ENCODE data around the gene SH3PXD2B. TPM values are rescaled to one million over a fixed set of nuclear protein-coding genes. Genes with fewer than 3 reads are reported as not detected.

SH3PXD2B gene
- 10 to 100 TPM; 13.7 to 27.1 (median 21.1) TPM for total RNA-seq

GRCh38 chr5:172454358-172455086 lies at the start of gene SH3PXD2B:
Gene SH3PXD2B (minus strand): TSS chr5:172454525. CDS start chr5:172454352, 173 bp downstream.
- DNase-seq = peak; percentile 57 to 60
- intact Hi-C loops (cut with DNase I) = no loop called here
- peak within 1 kb of the TSS; percentile 69 to 83 (median 76) for H3K27ac ChIP-seq
- H3K9me3 ChIP-seq = no peaks in the 10 kb centered on the region
- H3K4me3 ChIP-seq (replicated peaks in 1 of 3) = peak within 1 kb of the TSS in 2 of 3 donors; percentile 58 to 76
- WGBS, 2 donors = 6 to 12% methylated on average over 16 to 18 of the region's 89 CpGs
- no peaks in the 10 kb centered on the region for H3K36me3 ChIP-seq
- TF ChIP-seq, protein P1, sequence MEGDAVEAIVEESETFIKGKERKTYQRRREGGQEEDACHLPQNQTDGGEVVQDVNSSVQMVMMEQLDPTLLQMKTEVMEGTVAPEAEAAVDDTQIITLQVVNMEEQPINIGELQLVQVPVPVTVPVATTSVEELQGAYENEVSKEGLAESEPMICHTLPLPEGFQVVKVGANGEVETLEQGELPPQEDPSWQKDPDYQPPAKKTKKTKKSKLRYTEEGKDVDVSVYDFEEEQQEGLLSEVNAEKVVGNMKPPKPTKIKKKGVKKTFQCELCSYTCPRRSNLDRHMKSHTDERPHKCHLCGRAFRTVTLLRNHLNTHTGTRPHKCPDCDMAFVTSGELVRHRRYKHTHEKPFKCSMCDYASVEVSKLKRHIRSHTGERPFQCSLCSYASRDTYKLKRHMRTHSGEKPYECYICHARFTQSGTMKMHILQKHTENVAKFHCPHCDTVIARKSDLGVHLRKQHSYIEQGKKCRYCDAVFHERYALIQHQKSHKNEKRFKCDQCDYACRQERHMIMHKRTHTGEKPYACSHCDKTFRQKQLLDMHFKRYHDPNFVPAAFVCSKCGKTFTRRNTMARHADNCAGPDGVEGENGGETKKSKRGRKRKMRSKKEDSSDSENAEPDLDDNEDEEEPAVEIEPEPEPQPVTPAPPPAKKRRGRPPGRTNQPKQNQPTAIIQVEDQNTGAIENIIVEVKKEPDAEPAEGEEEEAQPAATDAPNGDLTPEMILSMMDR (IDR thresholded peaks at IDR 0.05) = no peak
- TF ChIP-seq POLR2A (IDR thresholded peaks at IDR 0.05) = peak in 1 of 2 donors; percentile 76
- no peaks in the 10 kb centered on the region for H3K27me3 ChIP-seq
- peaks cover 21 to 58% of the 10 kb centered on the region in 2 donors for H3K4me1 ChIP-seq

DNA sequence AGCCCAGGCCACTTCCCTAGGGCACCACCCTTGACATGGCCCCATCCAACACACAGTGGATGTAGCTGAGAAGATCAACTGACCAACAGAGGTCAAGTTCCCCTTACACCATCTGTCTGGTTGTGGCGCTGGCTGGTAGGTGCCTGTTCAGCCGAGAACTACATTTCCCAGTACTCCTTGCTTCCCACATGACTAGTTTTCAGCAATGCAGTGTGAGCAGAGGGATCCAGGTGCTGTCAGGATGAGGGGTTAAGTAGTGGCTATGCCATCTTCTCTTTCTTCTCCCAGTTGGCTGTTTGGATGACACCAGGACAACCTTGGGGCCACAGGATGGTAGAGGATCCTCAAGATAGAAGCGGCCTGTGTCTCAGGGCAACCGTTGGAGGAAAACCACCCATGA lies 48.6 kb upstream of the SH3PXD2B start:
- Histone ChIP-seq H3K4me3 (replicated peaks in 1 of 3) (no peak overlapping the region), H3K27me3 (no peaks in the 10 kb centered on the region), H3K36me3 (no peaks in the 10 kb centered on the region), H3K4me1 (peaks cover 0 to 3% of the 10 kb centered on the region in 2 donors), H3K27ac (no peak overlapping the region), H3K9me3 (no peaks in the 10 kb centered on the region)
- WGBS, 2 donors = 87 to 91% methylated on average over 4 of the region's 4 CpGs
- no peak for TF ChIP-seq POLR2A (IDR thresholded peaks at IDR 0.05)
- TF ChIP-seq, protein P1 (IDR thresholded peaks at IDR 0.05) = no peak
- intact Hi-C loops (cut with DNase I) = no loop called here
- no peak for DNase-seq

DNA sequence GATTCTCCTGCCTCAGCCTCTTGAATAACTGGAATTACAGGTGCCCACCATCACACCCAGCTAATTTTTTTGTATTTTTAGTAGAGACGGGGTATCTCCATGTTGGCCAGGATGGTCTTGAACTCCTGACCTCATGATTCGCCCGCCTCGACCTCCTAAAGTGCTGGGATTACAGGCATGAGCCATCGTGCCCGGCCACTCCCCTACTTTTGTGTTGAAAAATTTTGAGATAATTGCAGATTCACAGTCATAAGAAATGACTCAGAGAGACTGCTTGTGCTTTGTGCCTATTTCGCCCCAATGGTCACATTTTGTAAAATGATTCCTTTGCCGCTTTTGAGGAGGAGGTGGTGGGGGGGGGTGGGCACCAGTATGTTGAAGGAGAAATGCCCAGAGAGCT lies 48.1 kb upstream of the SH3PXD2B start:
- no peaks in the 10 kb centered on the region for H3K9me3 ChIP-seq

GRCh38 chr5:172501708-172502320 lies 47.5 kb upstream of the SH3PXD2B start:
- 87 to 92% methylated on average over 7 of the region's 7 CpGs for WGBS, 2 donors
- Histone ChIP-seq H3K36me3 (no peaks in the 10 kb centered on the region), H3K27me3 (no peaks in the 10 kb centered on the region), H3K4me1 (peaks cover 0 to 3% of the 10 kb centered on the region in 2 donors), H3K9me3 (no peaks in the 10 kb centered on the region), H3K4me3 (replicated peaks in 1 of 3) (no peak overlapping the region), H3K27ac (no peak overlapping the region)
- TF ChIP-seq, protein P1 (IDR thresholded peaks at IDR 0.05) = no peak
- TF ChIP-seq POLR2A (IDR thresholded peaks at IDR 0.05) = no peak
- intact Hi-C loops (cut with DNase I) = no loop called here
- DNase-seq = no peak

More for the DNA sequence above, 48.1 kb upstream of the SH3PXD2B start:
- intact Hi-C loops (cut with DNase I) = no loop called here
- Histone ChIP-seq H3K36me3 (no peaks in the 10 kb centered on the region), H3K4me3 (replicated peaks in 1 of 3) (no peak overlapping the region), H3K27ac (no peak overlapping the region), H3K4me1 (peaks cover 0 to 3% of the 10 kb centered on the region in 2 donors), H3K27me3 (no peaks in the 10 kb centered on the region)
- 92 to 94% methylated on average over 8 of the region's 8 CpGs for WGBS, 2 donors
- no peak for DNase-seq
- no peak for TF ChIP-seq POLR2A (IDR thresholded peaks at IDR 0.05)
- TF ChIP-seq, protein P1 (IDR thresholded peaks at IDR 0.05) = no peak

DNA sequence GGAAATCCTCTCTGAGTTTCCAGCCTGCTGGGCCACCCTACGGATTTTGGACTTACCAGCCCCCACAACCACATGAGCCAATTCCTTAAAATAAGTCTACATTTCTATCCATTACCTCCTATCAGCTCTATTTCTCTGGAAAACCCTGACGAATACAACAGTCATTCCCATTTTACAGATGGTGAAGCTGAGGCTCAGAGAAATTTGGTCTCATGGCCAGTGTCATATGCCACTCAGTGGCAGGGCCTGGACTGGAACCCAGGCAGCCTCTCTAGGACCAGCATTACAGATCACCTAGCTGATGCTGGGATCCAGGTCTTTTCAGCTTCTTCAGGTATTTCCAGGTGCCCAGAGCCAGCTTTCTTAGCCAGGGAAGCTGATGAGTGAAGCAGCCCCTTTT lies 45.0 kb upstream of the SH3PXD2B start:
- TF ChIP-seq, protein P1 (IDR thresholded peaks at IDR 0.05) = no peak
- TF ChIP-seq POLR2A (IDR thresholded peaks at IDR 0.05) = no peak
- DNase-seq = no peak
- intact Hi-C loops (cut with DNase I) = no loop called here
- H3K27me3 ChIP-seq = no peaks in the 10 kb centered on the region
- H3K4me3 ChIP-seq (replicated peaks in 1 of 3) = no peak overlapping the region
- peaks cover 0 to 3% of the 10 kb centered on the region in 2 donors for H3K4me1 ChIP-seq
- no peaks in the 10 kb centered on the region for H3K9me3 ChIP-seq
- 94 to 96% methylated on average over 2 of the region's 2 CpGs for WGBS, 2 donors
- H3K27ac ChIP-seq = no peak overlapping the region
- no peaks in the 10 kb centered on the region for H3K36me3 ChIP-seq

Measured in thyroid gland (tissue), 4 donors.